DOHH2 (cell line): Measurements from ENCODE around the gene DOP1A.

ENCODE experiments used
- EZH2phosphoT487 ChIP-seq: fragments of 200-600 bp; sonication (generic); IDR thresholded peaks from 2 replicates; pipeline ENCODE4 v1.6.1; 2017; ENCODE audit warnings: borderline replicate concordance, mild to moderate bottlenecking, antibody characterized with exemption, low read length, moderate library complexity, mixed read lengths
- TF ChIP-seq, protein P1 (sequence below): fragments of 200-600 bp; sonication (generic); IDR thresholded peaks from one replicate; pipeline ENCODE4 v1.5.1; 2014; ENCODE audit warnings: antibody characterized with exemption, mild to moderate bottlenecking, low read depth, low read length; ENCODE audit not compliant: poor library complexity, severe bottlenecking

DNA sequence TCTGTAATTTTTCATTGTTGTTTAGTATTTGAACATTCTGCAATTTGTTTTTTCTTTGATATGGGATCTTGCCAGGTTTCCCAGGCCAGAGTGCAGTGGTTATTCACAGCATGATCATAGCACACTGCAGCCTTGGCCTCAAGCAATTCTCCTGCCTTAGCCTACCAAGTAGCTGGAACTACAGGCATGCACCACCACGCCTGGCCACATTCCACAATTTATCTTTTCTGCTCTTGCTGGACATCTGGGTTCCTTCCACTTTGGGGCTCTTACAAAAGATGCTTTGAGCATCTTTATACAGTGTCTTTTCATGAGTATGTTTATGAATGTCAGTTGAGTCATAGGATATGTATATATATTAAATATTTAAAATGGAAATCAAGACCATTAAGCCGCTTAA, 83.6 kb downstream of the DOP1A start:
- TF ChIP-seq, protein P1, sequence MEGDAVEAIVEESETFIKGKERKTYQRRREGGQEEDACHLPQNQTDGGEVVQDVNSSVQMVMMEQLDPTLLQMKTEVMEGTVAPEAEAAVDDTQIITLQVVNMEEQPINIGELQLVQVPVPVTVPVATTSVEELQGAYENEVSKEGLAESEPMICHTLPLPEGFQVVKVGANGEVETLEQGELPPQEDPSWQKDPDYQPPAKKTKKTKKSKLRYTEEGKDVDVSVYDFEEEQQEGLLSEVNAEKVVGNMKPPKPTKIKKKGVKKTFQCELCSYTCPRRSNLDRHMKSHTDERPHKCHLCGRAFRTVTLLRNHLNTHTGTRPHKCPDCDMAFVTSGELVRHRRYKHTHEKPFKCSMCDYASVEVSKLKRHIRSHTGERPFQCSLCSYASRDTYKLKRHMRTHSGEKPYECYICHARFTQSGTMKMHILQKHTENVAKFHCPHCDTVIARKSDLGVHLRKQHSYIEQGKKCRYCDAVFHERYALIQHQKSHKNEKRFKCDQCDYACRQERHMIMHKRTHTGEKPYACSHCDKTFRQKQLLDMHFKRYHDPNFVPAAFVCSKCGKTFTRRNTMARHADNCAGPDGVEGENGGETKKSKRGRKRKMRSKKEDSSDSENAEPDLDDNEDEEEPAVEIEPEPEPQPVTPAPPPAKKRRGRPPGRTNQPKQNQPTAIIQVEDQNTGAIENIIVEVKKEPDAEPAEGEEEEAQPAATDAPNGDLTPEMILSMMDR, result no peak
- TF ChIP-seq EZH2phosphoT487, result no peak
